ENCODE data around the gene CLEC10A. TPM values are rescaled to one million over a fixed set of nuclear protein-coding genes. Genes with fewer than 3 reads are reported as not detected.

The CLEC10A gene
- polyA plus RNA-seq, 1 donor (not counting 4 experiments of a cell fraction or from before 2014, with no cell fraction given), result not detected

DNA sequence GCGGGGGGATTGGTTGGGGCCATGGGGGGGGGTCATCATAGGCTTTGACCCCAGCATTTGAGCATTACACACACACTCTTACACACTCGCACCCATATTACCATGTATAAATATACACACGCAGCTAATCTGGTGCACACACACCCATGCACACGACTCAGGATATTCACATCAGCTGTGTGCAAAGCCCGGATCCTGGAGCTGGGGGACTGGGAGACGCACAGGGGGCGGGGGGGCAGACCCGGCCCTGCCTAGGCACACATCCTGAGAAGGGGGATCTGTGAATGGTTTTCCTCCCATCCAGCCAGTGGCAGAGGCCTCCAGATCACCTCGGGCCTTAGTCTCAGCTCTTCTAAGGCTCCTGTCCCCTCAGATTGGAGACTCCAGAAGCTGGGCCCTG is 28.9 kb upstream of the CLEC10A start:
- DNase-seq (ENCODE audit: low read depth, low spot score) (no peak), FAIRE-seq (no peak)
- H3K79me2 ChIP-seq (ENCODE audit: control insufficient read depth, insufficient read depth, low read length), result no peaks in the 10 kb centered on the region
- no peak overlapping the region for H3K4me2 ChIP-seq (ENCODE audit: control insufficient read depth, extremely low read depth, insufficient read depth, low read depth, low read length)
- no peaks in the 10 kb centered on the region for H3K36me3 ChIP-seq (ENCODE audit: control insufficient read depth in 2 of 2, extremely low read depth in 1 of 2, insufficient read depth in 2 of 2, low read length in 2 of 2)
- H3K4me1 ChIP-seq (ENCODE audit: control insufficient read depth, extremely low read depth, insufficient read depth, low read length), result no peaks in the 10 kb centered on the region
- no peaks in the 10 kb centered on the region for H4K20me1 ChIP-seq (ENCODE audit: control insufficient read depth, extremely low read depth, insufficient read depth, low read length)
- no peak overlapping the region for H3K4me3 ChIP-seq (ENCODE audit: control insufficient read depth in 2 of 3, extremely low read depth in 1 of 3, insufficient read depth in 2 of 3, low read depth in 1 of 3, low read length in 3 of 3)
- peaks cover 3% of the 10 kb centered on the region for H3K27me3 ChIP-seq (ENCODE audit: control insufficient read depth, extremely low read depth, insufficient read depth, low read length)
- H2AFZ ChIP-seq (ENCODE audit: control insufficient read depth, low read length), result no peak overlapping the region
- H3K27ac ChIP-seq (ENCODE audit: control insufficient read depth, insufficient read depth, low read length), result no peak overlapping the region
- TF ChIP-seq, protein P1, sequence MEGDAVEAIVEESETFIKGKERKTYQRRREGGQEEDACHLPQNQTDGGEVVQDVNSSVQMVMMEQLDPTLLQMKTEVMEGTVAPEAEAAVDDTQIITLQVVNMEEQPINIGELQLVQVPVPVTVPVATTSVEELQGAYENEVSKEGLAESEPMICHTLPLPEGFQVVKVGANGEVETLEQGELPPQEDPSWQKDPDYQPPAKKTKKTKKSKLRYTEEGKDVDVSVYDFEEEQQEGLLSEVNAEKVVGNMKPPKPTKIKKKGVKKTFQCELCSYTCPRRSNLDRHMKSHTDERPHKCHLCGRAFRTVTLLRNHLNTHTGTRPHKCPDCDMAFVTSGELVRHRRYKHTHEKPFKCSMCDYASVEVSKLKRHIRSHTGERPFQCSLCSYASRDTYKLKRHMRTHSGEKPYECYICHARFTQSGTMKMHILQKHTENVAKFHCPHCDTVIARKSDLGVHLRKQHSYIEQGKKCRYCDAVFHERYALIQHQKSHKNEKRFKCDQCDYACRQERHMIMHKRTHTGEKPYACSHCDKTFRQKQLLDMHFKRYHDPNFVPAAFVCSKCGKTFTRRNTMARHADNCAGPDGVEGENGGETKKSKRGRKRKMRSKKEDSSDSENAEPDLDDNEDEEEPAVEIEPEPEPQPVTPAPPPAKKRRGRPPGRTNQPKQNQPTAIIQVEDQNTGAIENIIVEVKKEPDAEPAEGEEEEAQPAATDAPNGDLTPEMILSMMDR (optimal IDR thresholded peaks at IDR 0.05 in 1 of 3, IDR thresholded peaks at IDR 0.05 in 1 of 3, conservative IDR thresholded peaks at IDR 0.05 in 1 of 3; ENCODE audit: extremely low read depth in 1 of 3, insufficient read depth in 2 of 3, low read length in 3 of 3), result no peak
- no peak for TF ChIP-seq EZH2 (IDR thresholded peaks at IDR 0.05; ENCODE audit: low read length)
- no peak overlapping the region for H3K9ac ChIP-seq (ENCODE audit: control insufficient read depth, extremely low read depth, insufficient read depth, low read length)
- no peaks in the 10 kb centered on the region for H3K9me3 ChIP-seq (ENCODE audit: control insufficient read depth, low read depth, low read length)
- dilution Hi-C loops (cut with MboI; ENCODE audit: extremely low pct_ligation_motif_present, low sequenced_read_pairs), result no loop called here
- H3K9me1 ChIP-seq (ENCODE audit: control insufficient read depth, extremely low read depth, insufficient read depth, low read length), result no peaks in the 10 kb centered on the region

DNA sequence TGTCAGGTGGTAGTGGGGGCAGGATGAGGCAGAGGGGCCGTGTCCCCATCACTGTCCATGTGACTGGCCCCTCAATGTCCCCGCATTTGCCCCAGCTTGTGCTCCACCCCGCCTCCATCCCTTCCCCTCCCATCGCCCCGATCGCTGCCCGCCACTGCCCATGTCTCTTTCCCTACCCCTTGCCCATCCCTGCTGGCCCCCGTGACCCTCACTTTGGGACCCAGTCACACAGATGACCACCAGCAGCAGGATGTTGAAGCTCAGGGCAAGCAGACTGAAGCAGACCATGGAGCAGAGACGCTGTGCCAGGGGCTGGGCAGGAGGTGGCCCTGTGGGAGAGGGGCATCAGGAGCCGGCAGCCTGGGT is 28.5 kb upstream of the CLEC10A start:
- Histone ChIP-seq H3K27me3 (ENCODE audit: control insufficient read depth, extremely low read depth, insufficient read depth, low read length) (peaks cover 3% of the 10 kb centered on the region), H3K9me3 (ENCODE audit: control insufficient read depth, low read depth, low read length) (no peaks in the 10 kb centered on the region), H3K9ac (ENCODE audit: control insufficient read depth, extremely low read depth, insufficient read depth, low read length) (no peak overlapping the region), H3K4me3 (ENCODE audit: control insufficient read depth in 2 of 3, extremely low read depth in 1 of 3, insufficient read depth in 2 of 3, low read depth in 1 of 3, low read length in 3 of 3) (no peak overlapping the region), H3K36me3 (ENCODE audit: control insufficient read depth in 2 of 2, extremely low read depth in 1 of 2, insufficient read depth in 2 of 2, low read length in 2 of 2) (no peaks in the 10 kb centered on the region), H4K20me1 (ENCODE audit: control insufficient read depth, extremely low read depth, insufficient read depth, low read length) (no peaks in the 10 kb centered on the region), H3K4me1 (ENCODE audit: control insufficient read depth, extremely low read depth, insufficient read depth, low read length) (no peaks in the 10 kb centered on the region), H2AFZ (ENCODE audit: control insufficient read depth, low read length) (no peak overlapping the region), H3K9me1 (ENCODE audit: control insufficient read depth, extremely low read depth, insufficient read depth, low read length) (no peaks in the 10 kb centered on the region), H3K79me2 (ENCODE audit: control insufficient read depth, insufficient read depth, low read length) (no peaks in the 10 kb centered on the region), H3K4me2 (ENCODE audit: control insufficient read depth, extremely low read depth, insufficient read depth, low read depth, low read length) (no peak overlapping the region), H3K27ac (ENCODE audit: control insufficient read depth, insufficient read depth, low read length) (no peak overlapping the region)
- dilution Hi-C loops (cut with MboI; ENCODE audit: extremely low pct_ligation_motif_present, low sequenced_read_pairs), result no loop called here
- FAIRE-seq (no peak), DNase-seq (ENCODE audit: low read depth, low spot score) (no peak)
- no peak for TF ChIP-seq EZH2 (IDR thresholded peaks at IDR 0.05; ENCODE audit: low read length)
- TF ChIP-seq, protein P1 (optimal IDR thresholded peaks at IDR 0.05 in 1 of 3, IDR thresholded peaks at IDR 0.05 in 1 of 3, conservative IDR thresholded peaks at IDR 0.05 in 1 of 3; ENCODE audit: extremely low read depth in 1 of 3, insufficient read depth in 2 of 3, low read length in 3 of 3), result no peak
